ENCODE data around the gene RPS6KL1. TPM values are rescaled to one million over a fixed set of nuclear protein-coding genes. Genes with fewer than 3 reads are reported as not detected.

RPS6KL1 gene
- total RNA-seq, 1 donor from 2014 or later: 21.4 TPM

- DNase-seq (ENCODE audit: low spot score): no peak
Observed at GRCh38 chr14:74891870-74892269, 31.2 kb downstream of the RPS6KL1 start.

- no peak for DNase-seq (ENCODE audit: low spot score)
Observed at GRCh38 chr14:74890262-74890661, 32.8 kb downstream of the RPS6KL1 start.

- peak; percentile 19 for DNase-seq (ENCODE audit: low spot score)
Observed at GRCh38 chr14:74888164-74889158, 34.6 kb downstream of the RPS6KL1 start.

GRCh38 chr14:74886001-74886400 is 37.1 kb downstream of the RPS6KL1 start:
- DNase-seq (ENCODE audit: low spot score): no peak

GRCh38 chr14:74882103-74882920 is 40.7 kb downstream of the RPS6KL1 start:
- DNase-seq (ENCODE audit: low spot score): peak; percentile 43

GRCh38 chr14:74881431-74882102 is 41.5 kb downstream of the RPS6KL1 start, which contains the start of gene DLST:
Gene DLST, plus strand, starts transcription at chr14:74881916. Its CDS starts 38 bp downstream, at chr14:74881954.
- DNase-seq (ENCODE audit: low spot score): peak; percentile 80

- DNase-seq (ENCODE audit: low spot score): peak; percentile 80
Observed at GRCh38 chr14:74879427-74880182, 43.5 kb downstream of the RPS6KL1 start.

GRCh38 chr14:74875941-74876913 is 46.8 kb downstream of the RPS6KL1 start, which contains the start of gene PROX2:
Gene PROX2, minus strand, starts transcription at chr14:74876145. Its CDS starts 12,311 bp downstream, at chr14:74863834.
- DNase-seq (ENCODE audit: low spot score): no peak

- no peak for DNase-seq (ENCODE audit: low spot score)
Observed at GRCh38 chr14:74875204-74875603, 47.9 kb downstream of the RPS6KL1 start.

- DNase-seq (ENCODE audit: low spot score): no peak
Observed at GRCh38 chr14:74871819-74872218, 51.2 kb downstream of the RPS6KL1 start.

- no peak for DNase-seq (ENCODE audit: low spot score)
Observed at GRCh38 chr14:74868739-74869138, 54.3 kb downstream of the RPS6KL1 start.

- DNase-seq (ENCODE audit: low spot score): peak; percentile 38
Observed at GRCh38 chr14:74867673-74868072, 55.4 kb downstream of the RPS6KL1 start.

GRCh38 chr14:74866708-74867389 is 56.2 kb downstream of the RPS6KL1 start:
- DNase-seq (ENCODE audit: low spot score): no peak

GRCh38 chr14:74865156-74865555 is 57.9 kb downstream of the RPS6KL1 start:
- DNase-seq (ENCODE audit: low spot score): no peak

- DNase-seq (ENCODE audit: low spot score): no peak
Observed at GRCh38 chr14:74864198-74864597, 58.9 kb downstream of the RPS6KL1 start.

GRCh38 chr14:74863274-74863673 is 59.8 kb downstream of the RPS6KL1 start:
- no peak for DNase-seq (ENCODE audit: low spot score)

GRCh38 chr14:74861734-74862090 is 61.3 kb downstream of the RPS6KL1 start:
- no peak for DNase-seq (ENCODE audit: low spot score)

- DNase-seq (ENCODE audit: low spot score): peak; percentile 84
Observed at GRCh38 chr14:74860899-74861733, 61.9 kb downstream of the RPS6KL1 start.

Measured in umbilical cord (tissue), 2 donors.